Type B pancreatic cell (in vitro differentiated cells): ENCODE results near the gene ALCAM. TPM values are rescaled to one million over a fixed set of nuclear protein-coding genes. Genes with fewer than 3 reads are reported as not detected.

Source experiments
- DNase-seq: peaks from one replicate; pipeline ENCODE4 v3.0.0; 2021; ENCODE audit warnings: mixed read lengths; ENCODE audit not compliant: unreplicated experiment; ENCODE audit errors: extremely low spot score
- H3K27ac Mint-ChIP-seq: 2 replicates; pipeline ENCODE4 v1.8.0; 2021; ENCODE audit warnings: mild to moderate bottlenecking, mixed read lengths
- H3K27me3 Mint-ChIP-seq: 2 replicates; pipeline ENCODE4 v1.8.0; 2021; ENCODE audit warnings: mixed read lengths
- H3K36me3 Mint-ChIP-seq: 2 replicates; pipeline ENCODE4 v1.8.0; 2021; ENCODE audit warnings: mixed read lengths
- H3K4me1 Mint-ChIP-seq: one replicate; pipeline ENCODE4 v1.8.0; 2021; ENCODE audit warnings: mixed read lengths; ENCODE audit not compliant: unreplicated experiment
- H3K4me3 Mint-ChIP-seq: 2 replicates; pipeline ENCODE4 v1.8.0; 2021; ENCODE audit warnings: mild to moderate bottlenecking, mixed read lengths
- H3K9me3 Mint-ChIP-seq: 2 replicates; pipeline ENCODE4 v1.8.0; 2021; ENCODE audit warnings: mixed read lengths
- CTCF ChIP-seq: fragments of 200-600 bp; sonication (generic); conservative IDR thresholded peaks from 2 replicates; pipeline ENCODE4 v1.5.0; 2021; ENCODE audit warnings: antibody characterized with exemption, mild to moderate bottlenecking
- total RNA-seq: library from RNA; stranded (reverse); gene quantifications from 2 replicates; pipeline ENCODE4 v1.2.1, GENCODE V29; 2021; ENCODE audit warnings: low replicate concordance

ALCAM gene
- total RNA-seq, 1 donor from 2014 or later, result 101 TPM

DNA sequence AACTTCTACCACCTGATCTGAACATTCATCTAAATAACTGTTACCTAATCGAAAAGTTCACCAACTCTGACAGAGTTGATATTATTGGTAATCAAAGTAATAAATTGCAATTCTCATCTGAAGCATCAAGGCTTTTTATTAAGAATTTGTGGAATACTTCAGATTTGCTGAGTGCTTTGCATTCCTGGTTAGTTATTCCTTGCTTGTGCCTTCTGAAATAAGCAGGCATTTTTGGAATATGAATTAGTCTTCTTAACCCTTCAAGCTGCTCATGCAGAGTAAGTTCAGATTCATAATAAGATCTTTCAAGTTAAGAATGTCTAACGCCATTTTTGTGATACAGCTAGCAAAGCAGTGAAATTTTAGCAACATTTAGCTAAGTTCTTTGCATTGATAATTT lies 188.5 kb downstream of the ALCAM start:
- H3K9me3 Mint-ChIP-seq, result peaks cover 5% of the 10 kb centered on the region
- H3K4me1 Mint-ChIP-seq, result no peaks in the 10 kb centered on the region
- peaks cover 42% of the 10 kb centered on the region for H3K36me3 Mint-ChIP-seq
- H3K27me3 Mint-ChIP-seq, result no peaks in the 10 kb centered on the region
- H3K4me3 Mint-ChIP-seq, result no peak overlapping the region
- no peak overlapping the region for H3K27ac Mint-ChIP-seq
- no peak for DNase-seq
- TF ChIP-seq CTCF, result no peak

DNA sequence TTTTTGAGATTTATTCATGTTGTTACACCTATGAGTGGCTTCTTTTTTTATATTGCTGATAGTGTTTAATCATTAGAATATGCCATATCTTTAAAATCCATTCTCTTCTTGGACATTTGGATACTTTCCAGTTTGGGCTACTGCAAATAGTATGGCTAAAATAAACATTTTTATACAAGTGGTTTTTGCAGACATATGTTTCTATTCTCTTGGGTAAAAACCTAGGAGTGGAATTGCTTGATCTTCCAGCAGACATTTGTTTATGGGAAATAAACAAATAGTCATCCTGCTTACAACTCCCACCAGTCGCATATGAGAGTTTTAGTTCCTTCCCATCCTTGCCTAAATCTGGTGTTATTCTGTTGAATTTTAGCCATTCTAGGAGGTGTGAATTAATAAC lies 193.1 kb downstream of the ALCAM start:
- Mint-ChIP-seq H3K27me3 (no peaks in the 10 kb centered on the region), H3K36me3 (peaks cover 22% of the 10 kb centered on the region), H3K27ac (no peak overlapping the region), H3K4me3 (no peak overlapping the region), H3K4me1 (no peaks in the 10 kb centered on the region), H3K9me3 (no peaks in the 10 kb centered on the region)
- TF ChIP-seq CTCF, result no peak
- no peak for DNase-seq

DNA sequence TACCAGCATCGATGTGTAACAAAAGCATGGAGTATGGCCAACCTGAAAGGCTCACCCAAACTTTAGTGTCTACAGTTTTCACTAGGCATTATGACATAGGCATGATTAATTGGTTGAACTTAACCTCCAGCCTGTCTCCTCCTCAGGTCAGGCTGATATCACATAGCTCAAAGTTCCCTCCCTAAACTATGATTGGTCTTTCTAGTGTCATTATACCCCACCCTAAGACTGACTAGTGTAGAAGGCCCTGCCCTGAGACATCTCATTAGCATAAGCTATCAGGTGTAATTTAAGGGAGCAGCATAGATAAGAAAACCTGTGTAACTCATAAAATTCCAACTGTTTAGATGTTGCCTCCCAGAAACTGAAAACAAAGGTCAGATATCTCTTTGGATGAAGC lies 195.2 kb downstream of the ALCAM start:
- Mint-ChIP-seq H3K4me3 (no peak overlapping the region), H3K9me3 (no peaks in the 10 kb centered on the region), H3K36me3 (peaks cover 17% of the 10 kb centered on the region), H3K27ac (no peak overlapping the region), H3K27me3 (no peaks in the 10 kb centered on the region), H3K4me1 (no peaks in the 10 kb centered on the region)
- DNase-seq, result no peak
- TF ChIP-seq CTCF, result no peak

DNA sequence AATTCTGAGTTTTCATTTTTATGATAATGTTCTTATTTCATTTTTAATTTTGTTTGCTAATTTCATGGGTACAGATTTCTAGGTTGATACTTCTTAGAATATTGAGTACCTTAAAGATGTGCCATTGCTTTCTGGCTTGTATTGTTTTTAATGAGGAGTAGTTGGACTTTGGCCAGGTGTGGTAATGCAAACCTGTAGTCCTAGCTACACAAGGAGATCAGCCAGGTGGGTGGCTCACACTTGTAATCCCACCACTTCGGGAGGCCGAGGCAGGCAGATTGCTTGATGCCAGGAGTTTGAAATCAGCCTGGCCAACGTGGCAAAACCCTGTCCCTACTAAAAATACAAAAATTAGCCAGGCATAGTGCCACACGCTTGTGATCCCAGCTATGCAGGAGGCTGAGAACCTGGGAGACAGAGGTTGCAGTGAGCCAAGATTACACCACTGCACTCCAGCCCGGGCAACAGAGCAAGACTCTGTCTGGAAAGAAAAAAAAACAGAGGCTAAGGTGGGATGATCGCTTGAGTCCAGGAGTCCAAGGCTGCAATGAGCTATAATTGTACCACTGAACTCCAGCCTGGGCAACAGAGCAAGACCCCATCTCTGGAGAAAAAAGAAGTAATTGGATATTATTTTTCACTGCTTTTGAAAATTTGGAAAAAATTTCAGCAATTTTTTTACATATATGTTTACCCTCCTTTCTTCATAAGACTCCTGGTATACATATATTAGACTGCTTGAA lies 198.0 kb downstream of the ALCAM start:
- no peak for DNase-seq
- Mint-ChIP-seq H3K36me3 (peaks cover 9% of the 10 kb centered on the region), H3K9me3 (no peaks in the 10 kb centered on the region), H3K4me1 (no peaks in the 10 kb centered on the region), H3K4me3 (no peak overlapping the region), H3K27me3 (no peaks in the 10 kb centered on the region), H3K27ac (no peak overlapping the region)
- TF ChIP-seq CTCF, result no peak

DNA sequence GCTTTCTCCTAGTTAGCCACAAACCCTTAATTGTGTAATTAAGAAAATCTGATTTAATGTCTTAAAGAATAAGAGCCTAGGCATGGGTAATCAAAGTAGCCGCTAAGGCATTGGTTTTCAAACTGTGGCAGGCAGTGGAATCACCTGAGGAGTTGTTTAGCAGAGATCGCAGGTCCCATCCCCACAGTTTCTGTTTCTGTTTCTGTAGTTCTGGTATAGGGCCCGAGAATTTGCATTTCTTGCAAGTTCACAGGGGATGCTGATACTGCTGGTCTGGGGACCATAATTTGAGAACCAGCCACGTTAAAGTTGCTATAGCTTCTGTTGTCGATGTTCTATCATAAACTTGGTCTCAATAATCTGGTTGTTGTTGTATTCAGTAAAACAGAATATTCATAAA lies 204.3 kb downstream of the ALCAM start:
- Mint-ChIP-seq H3K4me3 (no peak overlapping the region), H3K9me3 (no peaks in the 10 kb centered on the region)
- TF ChIP-seq CTCF, result no peak

More for the DNA sequence above, 204.3 kb downstream of the ALCAM start:
- no peaks in the 10 kb centered on the region for H3K27me3 Mint-ChIP-seq
- no peak for DNase-seq
- no peak overlapping the region for H3K27ac Mint-ChIP-seq
- no peaks in the 10 kb centered on the region for H3K4me1 Mint-ChIP-seq
- peaks cover 11% of the 10 kb centered on the region for H3K36me3 Mint-ChIP-seq
